Suppressor macrophage treated with lipopolysaccharide for 1 hour (primary cell): ENCODE measurements around the gene IL17RD.

Experiments
- DNase-seq, 3 donors: peaks; one replicate each; pipeline ENCODE4 v3.0.0-alpha.2; 2020 to 2022

IL17RD gene

GRCh38 chr3:57164657-57165573 lies at the start of gene IL17RD:
Gene IL17RD (minus strand): TSS chr3:57165353. CDS start chr3:57165286, 67 bp downstream.
- DNase-seq: peak; percentile 87 to 96 (median 93)

- no peak for DNase-seq
These were observed 41.3 kb upstream of the IL17RD start for GRCh38 chr3:57206423-57206822.

- no peak for DNase-seq
These were observed 34.7 kb upstream of the IL17RD start, which contains the start of gene HESX1 for GRCh38 chr3:57199895-57200297. Gene HESX1 (minus strand): TSS chr3:57199978. CDS start chr3:57199918, 60 bp downstream.

GRCh38 chr3:57194641-57195040 lies 29.5 kb upstream of the IL17RD start:
- no peak for DNase-seq

GRCh38 chr3:57192028-57192427 lies 26.9 kb upstream of the IL17RD start:
- DNase-seq: no peak

- DNase-seq: no peak
These were observed 19.4 kb upstream of the IL17RD start for GRCh38 chr3:57184526-57184925.

- DNase-seq: no peak
These were observed 14.6 kb upstream of the IL17RD start for GRCh38 chr3:57179580-57180410.

GRCh38 chr3:57176045-57176444 lies 10.9 kb upstream of the IL17RD start:
- DNase-seq: no peak

GRCh38 chr3:57173687-57174086 lies 8.5 kb upstream of the IL17RD start:
- DNase-seq: no peak

GRCh38 chr3:57170946-57171345 lies 5.8 kb upstream of the IL17RD start:
- DNase-seq: no peak

GRCh38 chr3:57169872-57170623 lies 4.9 kb upstream of the IL17RD start:
- peak; percentile 78 to 89 (median 80) for DNase-seq

GRCh38 chr3:57169108-57169507 lies 4.0 kb upstream of the IL17RD start:
- DNase-seq: no peak

- no peak for DNase-seq
These were observed 3.0 kb upstream of the IL17RD start for GRCh38 chr3:57168151-57168550.

- DNase-seq: no peak
These were observed 1.5 kb upstream of the IL17RD start for GRCh38 chr3:57166660-57167059.

GRCh38 chr3:57165641-57166040 lies 488 bp upstream of the IL17RD start:
- DNase-seq: no peak

GRCh38 chr3:57164217-57164656 lies 916 bp downstream of the IL17RD start:
- peak in 2 of 3 donors; percentile 31 to 54 for DNase-seq

GRCh38 chr3:57163751-57164150 lies 1.4 kb downstream of the IL17RD start:
- no peak for DNase-seq

GRCh38 chr3:57161915-57162314 lies 3.2 kb downstream of the IL17RD start:
- DNase-seq: no peak

- no peak for DNase-seq
These were observed 4.2 kb downstream of the IL17RD start for GRCh38 chr3:57160765-57161538.

GRCh38 chr3:57160076-57160764 lies 4.9 kb downstream of the IL17RD start:
- no peak for DNase-seq
